Stimulated activated CD8-positive, alpha-beta memory T cell treated with anti-CD3 and anti-CD28 coated beads, Interleukin-7, amount 100 ng/mL, for 1 hour (primary cell): ENCODE results near the gene CSRNP2.
A peak's percentile ranks its signal among the peaks of the same experiment; 100 is the strongest.
"Not testable (repeated sequence)": the region's sequence is repeated elsewhere in the genome, so short reads cannot be mapped to it uniquely, and the experiment has no call there.

Experiments used
- DNase-seq, 2 donors: peaks; one replicate each; pipeline ENCODE4 v3.0.0-alpha.2; 2020; ENCODE audit warnings: low read depth in 2 of 2

Gene CSRNP2

DNA sequence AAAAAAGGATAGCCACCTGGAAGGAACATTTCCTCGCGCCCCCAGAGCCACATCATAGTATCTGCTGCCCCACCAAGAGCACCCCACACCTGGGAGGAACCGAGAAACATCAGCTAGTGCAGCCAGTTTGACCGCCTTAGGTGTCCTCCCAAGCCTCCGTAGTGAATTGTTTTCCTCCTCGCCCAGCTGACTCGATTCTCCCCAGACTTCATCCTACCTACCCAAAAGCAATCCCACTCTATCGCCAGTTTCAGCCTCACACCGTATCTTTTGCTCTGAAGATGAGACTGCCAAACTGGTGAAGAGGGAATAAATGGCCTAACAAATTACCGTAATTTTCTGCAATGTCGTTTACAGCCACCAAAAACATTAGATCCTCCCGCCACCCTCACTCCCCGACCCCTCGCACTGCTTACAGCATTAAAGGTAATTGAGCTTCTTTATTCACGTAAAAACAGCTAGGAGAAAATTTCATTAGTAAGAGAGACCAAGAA is 56.0 kb downstream of the CSRNP2 start:
- DNase-seq: no peak

DNA sequence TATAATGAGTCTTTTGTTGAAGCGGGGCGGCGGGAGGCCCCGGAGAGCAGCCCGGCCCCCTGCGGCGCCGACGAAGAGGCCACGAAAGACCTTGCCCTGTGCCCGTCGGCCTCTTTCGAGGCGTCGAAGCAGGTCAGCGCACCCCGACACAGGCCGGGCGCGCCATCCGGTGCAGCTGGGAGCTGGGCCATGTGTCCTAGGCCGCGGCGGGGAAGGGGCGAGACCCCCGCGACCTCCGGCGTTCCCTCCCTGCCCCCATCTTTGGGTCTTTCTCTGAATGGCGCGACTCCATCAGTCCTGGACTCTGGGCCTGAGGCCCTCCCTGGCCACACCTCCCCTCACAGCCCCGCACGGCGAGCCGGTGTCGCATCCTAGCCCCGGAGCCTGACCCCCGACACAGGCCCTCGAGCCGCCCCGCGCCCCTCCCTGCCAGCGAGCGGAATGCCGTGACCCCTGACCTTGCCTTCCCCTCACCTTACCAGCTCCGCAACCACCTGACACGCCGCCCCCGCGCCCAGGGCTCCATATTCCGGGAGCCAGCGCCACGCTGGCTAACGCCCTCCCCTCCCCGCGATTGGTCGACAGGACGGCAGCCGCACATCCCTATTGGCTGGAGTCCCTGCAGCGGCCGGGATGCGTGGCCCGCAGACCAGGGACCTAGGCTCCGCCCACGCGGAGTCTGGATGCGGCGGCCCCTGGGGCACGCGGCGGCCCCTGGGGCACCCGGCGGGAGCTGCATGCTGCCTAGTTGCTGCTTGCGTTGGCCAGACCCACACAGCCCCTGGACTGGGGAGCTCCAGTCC is 57.4 kb downstream of the CSRNP2 start, which contains the start of gene SLC11A2:
Gene SLC11A2, minus strand, starts transcription at position 549 of the 803 bp plus-strand sequence. CDS start 15,656 bp downstream, outside the sequence.
- DNase-seq: peak; percentile 75 to 79

DNA sequence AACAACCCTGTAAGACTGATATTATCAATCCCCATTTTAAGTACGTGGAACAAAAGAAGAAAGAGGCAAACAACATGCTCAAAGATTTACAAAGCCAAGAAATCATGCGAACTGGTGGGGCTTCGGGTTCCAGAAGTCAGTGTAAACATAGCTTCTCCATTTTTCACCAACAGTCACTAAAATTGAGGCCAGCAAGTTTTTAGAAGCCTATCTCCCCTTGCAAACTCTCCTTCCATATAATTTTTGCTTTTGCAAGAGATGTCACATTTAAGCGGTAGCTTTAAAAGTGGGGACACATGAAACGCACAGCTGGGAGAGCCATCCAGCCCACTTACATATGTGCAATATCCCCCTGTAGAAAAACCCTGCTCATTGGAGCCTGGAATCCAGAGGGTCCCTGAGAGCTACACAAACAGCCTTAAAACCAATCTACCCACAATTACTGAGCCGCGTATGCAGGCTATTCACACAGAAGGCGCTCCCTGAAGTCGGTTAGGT is 58.0 kb downstream of the CSRNP2 start:
- DNase-seq: no peak

GRCh38 chr12:51023625-51024382 is 59.6 kb downstream of the CSRNP2 start:
- no peak for DNase-seq

DNA sequence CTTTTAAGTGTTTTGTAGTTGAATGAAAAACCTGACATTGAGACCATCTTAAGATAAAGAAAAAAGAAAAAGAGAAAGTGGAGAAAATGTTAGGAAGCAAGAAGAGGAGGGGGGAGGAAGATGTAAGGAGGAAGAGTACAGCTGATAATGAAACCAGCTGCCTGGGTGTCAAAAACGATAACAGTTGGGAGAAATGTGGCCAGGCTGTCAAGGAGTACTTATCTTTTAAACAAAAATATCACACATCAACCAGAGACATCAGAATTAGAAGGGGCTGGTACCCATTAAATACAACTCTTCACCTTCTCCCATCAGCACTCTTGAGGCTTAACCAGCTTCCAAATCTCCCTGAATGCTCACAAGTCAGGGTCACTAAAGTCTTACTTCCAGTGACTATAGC is 61.7 kb downstream of the CSRNP2 start:
- DNase-seq: no peak

DNA sequence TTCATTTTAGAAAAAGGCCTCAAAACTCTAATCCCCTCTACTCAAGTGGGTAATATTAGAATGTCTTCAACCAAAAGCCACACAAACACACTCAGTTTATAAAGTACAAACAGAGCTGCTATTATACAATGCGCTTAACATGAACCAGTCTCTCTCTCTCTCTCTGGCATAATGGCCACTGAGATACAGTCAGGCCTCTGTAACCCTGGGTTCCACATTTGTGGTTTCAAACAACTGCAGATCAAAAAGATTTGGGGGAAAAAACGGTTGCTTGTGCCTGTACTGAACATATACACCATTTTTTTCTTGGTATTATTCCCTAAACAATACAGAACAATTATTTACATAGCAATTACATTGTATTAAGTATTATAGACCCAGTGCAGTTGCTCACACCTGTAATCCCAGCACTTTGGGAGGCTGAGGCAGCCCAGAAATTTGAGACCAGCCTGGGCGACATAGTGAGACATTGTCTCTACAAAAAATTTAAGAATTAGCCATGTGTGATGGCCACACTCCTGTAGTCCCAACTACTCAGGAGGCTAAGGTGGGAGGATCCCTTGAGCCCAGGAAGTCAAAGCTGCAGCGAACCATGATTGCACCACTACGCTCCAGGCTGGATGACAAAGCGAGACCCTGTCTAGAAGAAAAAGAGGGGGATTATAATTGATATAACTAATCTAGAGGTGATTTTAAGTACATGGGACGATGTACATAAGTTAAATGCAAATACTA is 62.8 kb downstream of the CSRNP2 start:
- DNase-seq: no peak

GRCh38 chr12:51019927-51020326 is 63.5 kb downstream of the CSRNP2 start:
- no peak for DNase-seq

DNA sequence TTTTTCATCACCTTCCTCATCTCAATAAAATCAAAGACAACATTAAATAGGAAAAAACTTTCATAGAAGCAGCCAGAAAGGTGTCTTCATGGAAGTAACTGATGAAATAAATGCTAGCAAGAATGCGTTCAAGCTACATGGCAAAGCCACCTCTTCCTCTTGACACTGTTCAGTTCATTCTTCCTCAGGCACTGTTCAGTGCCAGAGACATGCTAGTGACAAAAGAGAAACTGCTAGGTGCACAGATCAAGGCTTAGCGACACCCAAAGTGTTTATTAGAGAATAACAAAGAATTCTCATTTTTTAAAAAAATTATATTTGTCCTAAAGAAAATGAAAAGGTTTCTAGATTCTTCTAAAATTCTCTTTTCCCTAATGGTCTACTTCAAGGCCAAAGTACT is 64.4 kb downstream of the CSRNP2 start:
- no peak for DNase-seq

GRCh38 chr12:51017452-51017851 is 65.9 kb downstream of the CSRNP2 start:
- DNase-seq: no peak

DNA sequence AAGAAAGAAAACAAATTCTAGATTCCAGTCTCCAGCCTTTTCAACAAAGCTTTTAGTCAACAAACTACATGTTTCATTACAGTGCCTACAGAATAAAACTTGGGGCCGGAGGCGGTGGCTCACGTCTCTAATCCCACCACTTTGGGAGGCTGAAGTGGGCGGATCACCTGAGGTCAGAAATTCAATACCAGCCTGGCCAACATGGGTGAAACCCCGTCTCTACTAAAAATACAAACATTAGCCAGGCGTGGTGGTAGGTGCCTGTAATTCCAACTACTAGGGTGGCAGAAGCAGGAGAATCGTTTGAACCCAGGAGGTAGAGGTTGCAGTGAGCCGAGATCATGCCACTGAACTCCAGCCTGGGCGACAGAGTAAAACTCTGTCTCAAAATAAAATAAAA is 68.9 kb downstream of the CSRNP2 start:
- not testable (repeated sequence) for DNase-seq

DNA sequence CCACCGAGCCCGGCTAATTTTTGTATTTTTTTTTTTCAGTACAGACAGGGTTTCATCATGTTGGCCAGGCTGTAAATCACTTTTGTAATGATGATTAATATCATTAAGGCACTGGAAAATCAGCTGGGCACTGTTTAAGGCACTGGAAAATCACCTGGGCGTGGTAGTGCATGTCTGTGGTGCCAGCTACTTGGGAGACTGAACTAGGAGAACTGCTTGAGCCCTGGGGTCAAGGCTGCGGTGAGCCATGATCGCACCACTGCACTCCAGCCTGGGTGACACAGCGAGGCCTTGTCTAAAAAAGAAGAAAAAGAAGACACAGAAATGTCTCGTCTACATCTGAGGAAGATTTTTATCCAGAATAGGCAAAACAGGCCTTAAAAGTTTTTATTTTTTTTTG is 70.0 kb downstream of the CSRNP2 start:
- DNase-seq: no peak

DNA sequence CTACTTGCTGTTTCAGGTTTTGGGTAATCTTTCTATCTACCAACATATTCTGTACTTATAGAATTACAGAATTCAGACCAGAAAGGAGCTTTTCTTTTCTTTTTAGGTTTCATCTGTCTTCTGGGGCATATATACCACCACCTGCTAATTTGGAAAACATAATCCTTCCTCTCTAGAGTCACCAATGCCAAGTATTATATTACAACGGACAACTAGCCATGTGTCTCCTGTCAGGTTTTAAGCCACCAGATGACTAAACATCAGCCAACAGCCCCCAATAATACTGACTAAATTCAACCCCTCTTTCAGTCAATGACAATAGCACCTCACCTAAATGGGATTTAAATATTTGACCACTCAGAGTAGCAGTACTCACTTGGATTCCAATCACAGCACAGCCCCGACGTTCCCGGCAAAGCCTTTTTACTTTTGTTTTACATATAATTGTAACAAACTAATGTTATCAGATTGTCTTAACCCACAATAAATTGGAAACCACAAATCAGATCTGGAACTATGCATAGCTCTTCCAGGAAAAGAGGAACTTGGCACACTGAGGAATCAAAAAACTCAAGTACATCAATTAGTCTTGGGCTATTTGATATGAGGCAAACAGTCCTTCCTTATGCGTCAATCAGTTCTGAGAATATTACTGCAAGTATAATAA is 70.7 kb downstream of the CSRNP2 start:
- no peak for DNase-seq

GRCh38 chr12:51011955-51012354 is 71.4 kb downstream of the CSRNP2 start:
- DNase-seq: no peak
